ENCODE measurements around the gene MICU1.
A peak's percentile ranks its signal among the peaks of the same experiment; 100 is the strongest.

The MICU1 gene

GRCh38 chr10:72334825-72335393, 291.0 kb downstream of the MICU1 start:
- no peak for DNase-seq (ENCODE audit: low read depth)
- H3K4me3 ChIP-seq (ENCODE audit: low read depth, low read length), result no peak overlapping the region
- TF ChIP-seq, protein P1, sequence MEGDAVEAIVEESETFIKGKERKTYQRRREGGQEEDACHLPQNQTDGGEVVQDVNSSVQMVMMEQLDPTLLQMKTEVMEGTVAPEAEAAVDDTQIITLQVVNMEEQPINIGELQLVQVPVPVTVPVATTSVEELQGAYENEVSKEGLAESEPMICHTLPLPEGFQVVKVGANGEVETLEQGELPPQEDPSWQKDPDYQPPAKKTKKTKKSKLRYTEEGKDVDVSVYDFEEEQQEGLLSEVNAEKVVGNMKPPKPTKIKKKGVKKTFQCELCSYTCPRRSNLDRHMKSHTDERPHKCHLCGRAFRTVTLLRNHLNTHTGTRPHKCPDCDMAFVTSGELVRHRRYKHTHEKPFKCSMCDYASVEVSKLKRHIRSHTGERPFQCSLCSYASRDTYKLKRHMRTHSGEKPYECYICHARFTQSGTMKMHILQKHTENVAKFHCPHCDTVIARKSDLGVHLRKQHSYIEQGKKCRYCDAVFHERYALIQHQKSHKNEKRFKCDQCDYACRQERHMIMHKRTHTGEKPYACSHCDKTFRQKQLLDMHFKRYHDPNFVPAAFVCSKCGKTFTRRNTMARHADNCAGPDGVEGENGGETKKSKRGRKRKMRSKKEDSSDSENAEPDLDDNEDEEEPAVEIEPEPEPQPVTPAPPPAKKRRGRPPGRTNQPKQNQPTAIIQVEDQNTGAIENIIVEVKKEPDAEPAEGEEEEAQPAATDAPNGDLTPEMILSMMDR (IDR thresholded peaks at IDR 0.05; ENCODE audit: control insufficient read depth, extremely low read depth, insufficient read depth), result no peak

DNA sequence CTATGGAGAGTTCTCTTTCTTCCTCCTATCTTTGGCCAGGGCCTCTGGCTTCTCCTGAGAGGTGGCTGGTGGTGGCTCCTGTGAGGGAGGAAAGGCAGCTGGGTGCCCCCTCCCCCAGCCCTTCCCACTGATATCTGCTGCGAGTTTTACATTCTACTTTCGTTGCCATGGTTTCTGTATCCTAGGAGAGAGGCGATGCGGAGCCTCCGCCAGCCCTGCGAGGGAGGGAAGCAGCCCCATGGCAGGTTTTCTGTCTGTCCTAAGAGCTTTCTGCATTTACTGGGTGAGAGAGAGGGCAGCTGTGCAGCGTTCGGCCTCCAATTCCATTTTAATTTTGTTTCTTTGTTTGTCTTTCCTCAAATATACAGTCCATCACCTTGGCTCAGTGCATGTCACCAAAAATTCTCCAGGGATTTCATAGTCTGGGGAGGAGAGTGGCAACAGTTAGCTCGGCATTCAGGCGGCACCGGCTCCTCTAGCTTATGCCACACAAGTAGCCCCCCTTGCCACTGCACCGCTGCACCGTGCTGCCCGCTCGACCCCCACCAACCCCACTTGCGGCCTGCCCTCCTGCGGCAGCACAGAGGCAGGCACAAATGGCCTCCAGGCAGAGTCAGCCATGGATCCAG, 291.6 kb downstream of the MICU1 start:
- DNase-seq (ENCODE audit: low read depth), result no peak
- H3K4me3 ChIP-seq (ENCODE audit: low read depth, low read length), result no peak overlapping the region
- TF ChIP-seq, protein P1 (IDR thresholded peaks at IDR 0.05; ENCODE audit: control insufficient read depth, extremely low read depth, insufficient read depth), result no peak

- H3K4me3 ChIP-seq (ENCODE audit: low read depth, low read length), result no peak overlapping the region
- DNase-seq (ENCODE audit: low read depth), result no peak
These were observed 292.5 kb downstream of the MICU1 start for GRCh38 chr10:72333112-72334015.

DNA sequence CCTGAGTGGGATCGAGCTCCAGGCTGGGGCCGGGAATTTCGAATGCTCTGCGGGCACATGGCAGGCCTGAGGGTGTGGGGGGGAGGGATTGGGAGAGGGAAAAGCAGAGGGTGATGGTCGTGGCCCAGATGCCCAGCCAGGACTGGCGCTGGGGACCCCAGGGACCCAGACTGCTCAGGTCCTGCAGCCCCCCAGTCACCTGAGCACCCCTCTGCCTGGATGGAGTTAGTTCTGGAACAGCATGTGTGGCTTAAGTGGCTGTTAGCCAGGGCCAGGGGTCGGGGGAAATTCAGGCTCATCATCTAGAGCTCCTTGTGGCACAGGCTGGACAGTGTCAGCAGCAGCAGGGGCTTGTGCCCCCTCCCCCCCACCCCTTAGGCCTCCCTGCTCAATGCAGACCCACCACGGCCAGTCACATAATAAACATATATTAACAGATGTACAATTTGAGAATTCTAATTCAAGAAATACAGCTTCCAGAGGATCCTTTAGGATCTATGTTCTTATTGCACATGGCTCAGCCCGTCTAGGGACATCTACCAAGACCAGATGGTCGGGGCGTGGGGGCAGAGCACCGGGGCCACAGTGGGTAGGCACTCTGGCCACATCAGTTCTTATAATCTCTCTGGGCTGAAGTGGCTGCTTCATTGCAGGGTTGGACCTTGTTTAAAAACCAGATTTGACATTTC, 293.3 kb downstream of the MICU1 start:
- TF ChIP-seq, protein P1 (IDR thresholded peaks at IDR 0.05; ENCODE audit: control insufficient read depth, extremely low read depth, insufficient read depth), result no peak
- no peak overlapping the region for H3K4me3 ChIP-seq (ENCODE audit: low read depth, low read length)
- no peak for DNase-seq (ENCODE audit: low read depth)

More at GRCh38 chr10:72333112-72334015, 292.5 kb downstream of the MICU1 start:
- TF ChIP-seq, protein P1 (IDR thresholded peaks at IDR 0.05; ENCODE audit: control insufficient read depth, extremely low read depth, insufficient read depth), result no peak

DNA sequence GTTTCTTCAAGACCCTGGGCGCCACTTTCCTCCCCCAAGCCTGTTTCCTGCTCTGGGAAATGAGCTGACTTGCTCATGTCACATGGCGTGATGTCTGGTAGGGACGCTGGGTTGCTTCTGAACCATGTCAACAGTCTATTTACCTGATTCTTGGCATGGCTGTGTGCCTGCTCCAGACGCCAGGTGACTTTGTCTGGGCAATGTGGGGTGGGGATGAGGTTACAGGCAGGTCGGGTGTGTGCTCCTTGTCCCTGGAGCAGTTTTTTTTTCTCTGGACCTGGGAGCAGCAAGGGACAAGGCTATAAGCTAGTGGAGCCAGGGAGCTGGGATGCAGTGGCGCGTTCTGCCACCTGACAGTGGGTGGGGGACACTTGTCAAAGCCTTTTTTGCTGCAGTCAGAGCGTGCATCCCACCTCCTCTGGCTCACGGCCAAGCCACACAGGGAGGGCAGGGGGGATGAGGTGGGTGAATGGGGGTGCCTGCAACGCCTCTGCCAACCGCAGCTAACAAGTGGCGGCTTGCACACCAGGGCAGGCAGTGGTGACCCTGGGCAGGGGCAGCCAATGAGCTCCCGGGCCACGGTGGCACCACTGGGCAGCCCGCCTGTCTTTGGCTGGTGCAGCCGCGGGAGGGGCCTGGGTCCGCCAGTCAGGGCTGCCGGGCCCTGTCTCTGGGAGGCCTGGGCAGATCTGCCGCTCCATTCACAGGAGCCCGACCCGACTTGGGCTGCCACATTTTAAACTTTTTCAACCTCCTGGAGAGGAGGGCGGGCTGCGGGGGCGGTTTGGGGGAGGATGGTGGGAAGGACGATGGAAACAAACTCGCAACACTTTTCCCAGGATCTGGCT, 294.1 kb downstream of the MICU1 start:
- DNase-seq (ENCODE audit: low read depth), result peak; percentile 98
- TF ChIP-seq, protein P1 (IDR thresholded peaks at IDR 0.05; ENCODE audit: control insufficient read depth, extremely low read depth, insufficient read depth), result no peak
- H3K4me3 ChIP-seq (ENCODE audit: low read depth, low read length), result peak overlapping the region; percentile 5; the same call in 1 of the 2 replicates

GRCh38 chr10:72330069-72330426, 295.8 kb downstream of the MICU1 start:
- no peak overlapping the region for H3K4me3 ChIP-seq (ENCODE audit: low read depth, low read length)
- TF ChIP-seq, protein P1 (IDR thresholded peaks at IDR 0.05; ENCODE audit: control insufficient read depth, extremely low read depth, insufficient read depth), result no peak
- no peak for DNase-seq (ENCODE audit: low read depth)

All from LNCaP clone FGC (cell line).